HG03571 (cell line): Measurements from ENCODE around the gene PKHD1.
"Not testable (repeated sequence)": the region's sequence is repeated elsewhere in the genome, so short reads cannot be mapped to it uniquely, and the experiment has no call there.

Experiments
- ATAC-seq: cut with Tn5 transposase; IDR thresholded peaks from one replicate; pipeline ENCODE4 v1.9.1; 2021; ENCODE audit not compliant: unreplicated experiment

Gene PKHD1

DNA sequence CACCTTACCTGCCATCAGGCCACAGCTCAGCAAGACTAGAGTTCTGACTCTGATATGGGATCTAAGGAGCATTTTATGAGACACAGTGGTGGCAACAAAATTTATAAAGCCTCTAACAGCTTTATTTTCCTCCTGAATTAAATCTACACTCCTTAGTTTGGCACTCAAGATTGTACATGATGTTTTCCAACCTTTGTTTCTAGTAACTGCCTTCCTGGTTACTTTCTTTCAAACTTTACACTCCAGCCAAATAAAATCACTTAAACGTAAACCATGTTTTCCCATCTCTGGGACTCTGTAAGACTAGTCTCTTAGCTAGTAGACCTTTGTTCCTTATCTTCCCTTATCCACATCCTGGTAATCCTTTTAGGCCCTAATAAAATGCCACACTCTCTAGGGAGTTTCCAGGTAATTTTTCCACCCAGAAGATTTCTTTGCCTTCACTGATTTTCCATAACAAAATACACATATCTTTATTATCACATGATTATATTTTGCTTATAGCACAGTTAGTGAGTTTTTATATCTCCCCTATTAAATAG is 92.1 kb downstream of the PKHD1 start:
- no peak for ATAC-seq

DNA sequence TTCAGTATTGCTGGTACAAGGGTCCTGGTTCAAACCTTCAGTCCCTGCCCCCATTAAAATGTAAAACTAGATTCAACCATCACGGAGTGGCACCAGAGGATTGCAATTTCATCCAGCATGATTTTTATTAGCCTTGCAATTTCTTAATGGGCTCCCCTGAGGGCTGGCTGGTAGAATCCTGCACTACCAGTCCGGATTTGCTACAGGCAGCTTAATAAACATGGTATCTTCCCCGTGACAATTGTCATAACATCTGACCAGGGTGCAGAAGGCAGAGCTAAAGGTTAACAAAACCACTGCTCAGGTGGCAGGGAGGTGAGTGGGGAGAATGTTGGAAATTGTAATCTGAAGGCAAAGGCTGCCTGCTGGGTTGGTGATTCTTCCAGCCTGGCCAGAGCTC is 94.5 kb downstream of the PKHD1 start:
- no peak for ATAC-seq

DNA sequence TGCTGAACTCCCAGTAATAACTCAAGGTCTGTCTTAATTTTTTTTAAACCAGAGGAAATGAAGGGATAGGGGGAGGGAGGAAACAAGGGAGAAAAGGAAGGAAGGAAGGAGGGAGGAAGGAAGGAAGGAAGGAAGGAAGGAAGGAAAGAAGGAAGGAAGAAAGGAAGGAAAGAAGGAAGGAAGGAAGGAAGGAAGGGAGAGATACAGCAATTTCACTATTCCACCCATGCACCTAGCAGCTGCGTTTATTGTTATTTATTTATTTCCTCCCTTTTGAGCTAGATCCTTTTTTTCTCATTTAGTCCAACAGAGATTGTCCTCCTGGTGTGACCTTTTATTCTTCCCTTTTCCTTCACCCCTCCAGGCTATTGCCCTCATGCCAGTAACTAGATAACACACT is 97.6 kb downstream of the PKHD1 start:
- no peak for ATAC-seq

DNA sequence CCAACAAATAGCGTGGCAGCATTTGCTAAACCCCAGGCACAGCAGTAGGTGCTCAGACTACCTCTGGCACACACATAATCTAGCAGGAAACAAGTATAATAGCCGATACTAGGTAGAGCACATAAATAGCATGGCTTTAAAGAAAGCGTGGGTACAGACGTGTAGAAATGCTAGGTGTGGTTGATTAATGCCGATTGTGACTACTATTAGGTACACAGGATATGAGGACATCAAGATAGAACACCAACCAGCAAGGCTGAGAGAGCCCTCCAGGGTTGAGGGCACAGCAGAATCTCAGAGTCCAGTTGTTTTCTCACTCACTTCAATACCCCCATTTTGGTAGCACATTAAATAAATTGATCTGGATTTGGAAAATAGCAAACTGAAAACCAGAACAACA is 100.5 kb downstream of the PKHD1 start:
- no peak for ATAC-seq

DNA sequence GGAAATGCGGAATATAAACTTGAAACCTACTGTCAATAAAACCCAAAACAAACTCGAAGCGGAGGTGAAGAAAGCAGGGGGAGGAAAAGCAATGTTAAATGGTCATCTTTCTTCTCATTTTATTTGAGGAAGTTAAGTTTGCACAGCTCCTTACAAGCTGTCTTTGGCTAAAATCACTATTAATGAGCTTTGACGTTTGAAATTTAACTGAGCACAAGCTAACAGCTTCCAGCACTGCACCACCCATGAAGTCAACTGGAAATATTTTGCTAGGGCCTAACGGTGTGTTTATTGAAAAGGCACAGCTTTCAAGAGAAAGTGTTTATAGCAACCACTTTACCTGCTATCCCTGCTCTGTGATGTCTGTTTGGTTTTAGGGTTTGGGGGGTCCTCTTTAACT is 103.8 kb downstream of the PKHD1 start:
- no peak for ATAC-seq

DNA sequence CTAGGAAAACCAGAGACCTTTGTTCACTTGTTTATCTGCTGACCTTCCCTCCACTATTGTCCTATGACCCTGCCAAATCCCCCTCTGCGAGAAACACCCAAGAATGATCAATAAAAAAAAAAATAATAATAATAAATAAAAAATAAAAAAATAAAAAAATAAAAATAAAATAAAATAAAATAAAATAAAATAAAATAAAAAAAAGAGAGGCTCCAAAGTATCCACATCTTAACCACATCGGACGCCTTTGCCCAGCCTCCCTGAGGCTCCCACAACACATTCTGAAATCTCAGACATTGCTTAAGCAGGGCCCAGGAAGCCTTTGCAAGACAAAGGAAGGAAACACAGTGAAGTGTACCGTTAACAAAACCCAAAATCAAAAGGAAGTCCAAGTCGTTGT is 104.7 kb downstream of the PKHD1 start:
- ATAC-seq: not testable (repeated sequence)

DNA sequence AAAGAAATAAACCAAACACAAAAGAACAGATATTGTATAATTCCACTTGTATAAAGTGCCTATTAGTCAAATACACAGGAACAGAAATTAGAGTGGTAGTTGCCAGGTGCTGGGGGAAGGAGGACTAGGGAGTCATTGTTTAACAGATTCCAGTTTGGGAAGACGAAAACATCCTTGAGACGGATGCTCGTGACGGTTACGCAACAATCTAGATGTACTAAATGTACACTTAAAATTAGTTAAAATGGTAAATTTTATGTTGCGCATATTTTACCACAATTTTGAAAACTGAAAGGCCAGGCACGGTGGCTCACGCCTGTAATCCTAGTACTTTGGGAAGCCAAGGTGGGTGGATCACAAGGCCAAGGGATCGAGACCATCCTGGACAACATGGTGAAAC is 111.0 kb downstream of the PKHD1 start:
- ATAC-seq: no peak

DNA sequence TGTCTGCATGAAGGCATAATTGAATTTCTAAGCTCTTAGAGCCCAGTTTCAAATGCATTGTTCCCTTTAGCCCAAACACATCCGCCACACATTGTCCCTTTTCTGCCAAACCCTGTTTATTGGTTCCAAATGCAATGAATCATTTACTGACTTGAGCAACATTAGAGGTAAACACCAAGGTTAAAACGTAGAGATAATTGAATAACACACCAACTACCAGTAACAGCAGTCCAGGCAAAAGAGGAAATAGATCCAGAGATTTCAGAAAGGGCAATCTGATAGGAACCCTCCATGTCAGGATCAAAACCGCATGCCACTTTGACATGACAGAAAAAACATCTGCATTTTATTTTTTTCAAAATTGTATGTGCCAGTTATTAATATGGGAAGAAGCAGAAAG is 114.8 kb downstream of the PKHD1 start:
- no peak for ATAC-seq

DNA sequence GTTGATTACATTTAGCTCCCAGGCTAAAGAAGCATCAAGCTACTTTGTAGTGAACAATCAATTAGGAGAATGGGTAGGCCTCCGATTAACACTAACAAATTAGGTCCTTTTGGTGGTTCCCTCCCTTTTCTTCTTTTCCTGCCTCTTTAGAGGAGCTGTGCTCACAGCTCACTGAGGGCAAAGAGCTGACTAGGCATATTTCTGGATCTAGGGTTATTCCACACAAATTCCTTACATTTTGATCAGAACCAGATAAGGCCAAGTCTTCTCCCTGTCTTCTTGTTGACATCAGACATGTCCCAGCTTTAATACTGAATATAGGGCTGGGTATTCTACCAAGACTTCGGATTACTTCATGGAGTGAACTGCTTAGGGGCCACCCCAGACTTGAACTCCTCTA is 119.1 kb downstream of the PKHD1 start:
- no peak for ATAC-seq

DNA sequence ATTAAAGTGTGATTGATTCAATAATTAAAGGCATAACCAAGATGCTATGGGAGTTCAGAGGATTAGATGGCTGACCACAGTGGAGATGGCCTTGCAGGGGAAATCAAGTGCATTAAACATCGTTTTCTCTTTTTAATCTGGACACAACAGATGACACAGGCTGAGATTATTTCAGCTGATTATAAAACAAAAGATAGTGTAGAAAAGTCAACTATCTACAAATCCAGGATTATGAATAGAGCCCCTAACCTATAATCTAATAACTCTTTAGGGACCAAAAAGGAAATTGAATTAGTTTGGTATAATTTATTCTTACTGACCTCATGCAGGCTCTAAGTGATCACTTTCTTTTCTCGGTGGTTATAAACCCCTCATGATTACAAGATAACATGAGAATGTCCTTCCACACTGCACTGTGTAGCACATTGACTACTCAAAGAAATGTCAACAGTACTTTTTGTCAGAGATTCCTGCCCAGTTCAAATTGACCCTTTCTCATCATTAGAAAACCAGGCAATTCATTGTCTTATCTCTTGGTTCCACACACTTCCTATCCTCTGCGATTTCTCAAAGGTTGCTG is 122.1 kb downstream of the PKHD1 start:
- ATAC-seq: no peak

DNA sequence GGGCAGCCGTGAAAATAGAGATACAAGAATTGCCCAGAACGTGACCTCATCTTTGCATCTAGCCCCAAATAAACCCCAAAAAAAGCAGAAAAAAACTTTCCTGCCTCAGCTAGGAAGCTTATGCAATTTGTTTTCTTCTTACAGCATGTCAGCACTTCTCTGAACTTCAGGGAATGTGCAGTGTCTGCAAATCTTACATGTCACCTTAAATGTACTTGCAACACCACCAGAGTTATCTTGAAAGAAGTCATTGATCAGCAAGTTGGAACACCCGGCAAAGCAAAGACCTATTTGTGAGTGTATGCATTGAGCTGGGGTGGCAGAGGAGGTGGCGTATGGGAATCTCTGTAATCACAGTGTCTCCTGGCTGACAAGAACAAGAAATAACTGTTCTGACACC is 123.4 kb downstream of the PKHD1 start:
- ATAC-seq: no peak

DNA sequence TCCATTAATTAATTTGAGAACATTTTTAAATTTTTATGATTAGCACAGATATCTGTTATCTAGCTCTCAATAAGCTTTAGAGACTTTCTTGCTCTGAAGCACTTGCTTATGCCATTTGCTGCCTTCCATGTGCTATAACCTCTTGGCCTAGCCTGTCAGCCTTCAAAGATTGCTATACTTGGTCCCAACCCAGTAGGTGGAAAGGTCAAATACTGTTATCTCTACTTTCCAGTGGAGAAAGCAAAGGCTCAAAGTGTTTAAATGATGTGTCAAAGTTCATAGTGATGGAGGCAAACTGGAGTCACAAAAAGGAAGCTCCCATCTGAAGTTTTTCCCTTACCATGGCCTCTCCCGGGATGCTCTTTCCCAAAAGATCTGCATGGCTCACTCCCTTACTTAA is 125.1 kb downstream of the PKHD1 start:
- ATAC-seq: no peak

DNA sequence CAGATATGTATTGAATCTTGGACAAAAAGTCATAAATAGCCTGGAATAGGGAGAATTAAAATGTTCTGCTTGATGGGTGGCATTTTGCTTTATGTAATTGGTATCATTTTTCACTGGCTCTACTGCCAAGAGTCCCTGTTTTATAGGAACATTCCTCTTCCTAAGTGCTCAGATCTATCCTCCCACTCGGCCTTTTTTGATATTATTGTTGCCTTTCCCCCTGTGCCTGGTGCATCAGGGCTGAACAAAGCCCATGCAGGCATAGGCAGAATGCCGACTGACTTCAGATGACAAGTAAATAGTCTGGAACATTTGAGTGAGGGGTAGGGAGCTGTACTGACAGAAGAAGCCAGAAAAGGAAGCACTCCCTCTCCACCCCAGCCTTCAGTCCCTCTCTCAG is 127.0 kb downstream of the PKHD1 start:
- no peak for ATAC-seq

DNA sequence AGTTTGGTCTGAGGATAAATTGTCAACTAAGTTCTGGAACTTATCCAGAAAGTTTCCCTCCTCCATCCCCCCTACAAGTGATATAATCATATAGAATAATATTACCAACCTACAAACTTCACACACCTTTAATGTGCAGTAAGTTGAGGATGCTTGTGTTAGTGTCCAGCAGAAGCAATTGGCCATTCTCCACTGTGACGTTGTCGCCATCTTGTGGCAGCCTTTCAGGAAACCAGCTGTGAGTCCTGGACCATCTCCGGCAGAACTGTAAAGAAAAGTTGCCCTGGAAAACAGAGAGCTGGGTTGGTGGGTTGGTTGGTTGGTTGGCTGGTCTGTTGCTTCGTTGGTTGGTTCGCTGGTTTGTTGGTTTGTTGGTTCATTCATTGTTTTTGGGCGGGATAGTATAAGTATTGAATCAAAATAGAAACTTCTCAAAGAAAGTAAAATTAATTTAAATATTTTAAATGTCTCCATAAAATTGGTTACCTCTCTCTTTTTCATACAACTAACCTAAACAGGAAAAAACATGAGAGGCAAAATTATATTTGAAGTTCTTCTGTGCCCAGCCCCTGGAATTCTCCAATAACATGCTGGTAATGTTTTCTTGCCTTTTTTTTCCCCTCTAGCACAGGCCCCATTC is 127.5 kb downstream of the PKHD1 start:
- no peak for ATAC-seq

DNA sequence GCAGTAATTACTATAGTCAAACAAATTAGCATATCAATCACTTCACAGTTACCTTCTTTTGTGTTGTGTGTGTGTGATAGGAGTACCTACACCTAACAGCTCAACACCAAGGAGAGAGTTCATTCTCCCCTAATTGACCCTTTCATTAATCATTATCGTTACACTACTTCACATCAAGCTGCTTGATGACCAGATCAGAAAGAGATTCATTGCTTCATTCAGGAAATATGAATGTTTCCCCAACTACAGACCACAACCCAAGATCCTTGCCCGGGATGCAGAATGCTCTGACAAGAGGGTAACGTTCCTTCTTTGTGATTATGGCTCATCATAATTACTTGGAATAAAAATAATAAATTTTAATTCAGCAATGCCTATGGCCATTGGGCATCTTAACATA is 132.7 kb downstream of the PKHD1 start:
- ATAC-seq: no peak

DNA sequence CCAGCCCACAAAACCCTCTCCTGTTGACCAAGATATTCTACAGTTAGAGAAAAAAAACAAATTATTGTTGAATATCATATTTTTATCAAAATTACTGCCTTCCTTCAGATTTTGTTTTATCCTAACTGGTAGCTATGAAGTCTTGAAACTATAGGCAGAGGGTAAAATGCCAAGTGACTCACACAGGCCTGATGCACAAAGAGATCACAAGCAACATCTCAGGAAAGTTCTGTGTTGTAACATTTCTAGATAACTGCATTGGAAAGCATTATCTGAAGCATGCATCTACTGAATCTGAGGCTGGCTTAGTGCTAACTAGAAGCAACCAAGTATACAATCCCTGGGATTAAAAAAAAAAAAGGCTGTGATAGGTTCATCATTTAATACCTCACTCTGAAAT is 134.2 kb downstream of the PKHD1 start:
- ATAC-seq: no peak

DNA sequence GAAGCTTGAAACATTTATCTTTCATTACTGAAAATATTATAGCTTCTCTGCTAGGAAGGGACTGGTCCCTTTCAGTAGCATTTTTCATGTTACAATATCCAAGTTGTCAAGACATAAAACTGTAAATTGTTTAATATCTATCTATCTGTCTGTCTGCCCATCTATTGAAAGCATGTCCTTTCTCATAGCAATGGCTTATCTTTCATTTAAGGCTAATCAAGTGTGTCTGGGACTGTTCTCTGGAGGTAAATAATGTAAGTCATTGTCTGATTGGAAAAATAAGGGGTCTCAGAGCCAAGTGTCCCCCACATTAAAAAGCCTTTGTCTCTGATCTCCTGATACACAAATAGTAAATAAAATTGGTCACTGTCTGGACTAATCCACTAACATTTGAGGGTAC is 135.5 kb downstream of the PKHD1 start:
- ATAC-seq: no peak

DNA sequence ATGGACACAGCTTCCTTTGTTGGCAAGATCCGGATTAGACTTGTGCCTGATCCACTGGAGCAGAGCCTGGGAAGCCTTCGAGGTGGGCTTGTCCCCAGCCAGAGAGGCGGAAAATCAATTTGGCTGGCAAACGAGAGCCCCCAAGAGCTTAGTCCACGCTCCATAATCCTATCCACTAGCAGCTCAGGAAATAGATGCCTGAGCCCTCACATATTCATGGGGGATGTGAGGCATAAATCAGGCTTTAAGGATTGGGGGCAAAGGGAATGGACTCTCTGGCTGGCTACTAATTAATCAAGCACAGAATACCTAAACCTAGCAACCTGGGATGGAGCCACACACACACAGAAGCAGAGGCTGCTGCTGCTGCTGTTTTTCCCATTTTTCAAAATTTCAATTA is 137.9 kb downstream of the PKHD1 start:
- ATAC-seq: no peak

DNA sequence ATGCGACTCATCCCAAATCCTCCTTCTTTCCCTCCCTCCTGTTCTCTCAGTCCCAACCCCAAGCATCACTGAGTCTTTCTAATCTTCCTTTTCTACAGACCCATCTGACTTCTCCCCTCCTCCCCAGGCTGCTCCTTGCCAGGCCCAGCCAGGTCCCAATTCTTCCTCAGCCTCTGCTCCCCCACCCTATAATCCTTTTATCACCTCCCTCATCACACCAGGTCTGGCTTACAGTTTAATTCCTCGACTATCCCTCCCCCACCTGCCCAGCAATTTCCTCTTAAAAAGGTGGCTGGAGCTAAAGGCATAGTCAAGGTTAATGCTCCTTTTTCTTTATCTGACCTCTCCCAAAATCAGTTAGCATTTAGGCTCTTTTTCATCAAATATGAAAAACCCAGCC is 147.7 kb downstream of the PKHD1 start:
- not testable (repeated sequence) for ATAC-seq

DNA sequence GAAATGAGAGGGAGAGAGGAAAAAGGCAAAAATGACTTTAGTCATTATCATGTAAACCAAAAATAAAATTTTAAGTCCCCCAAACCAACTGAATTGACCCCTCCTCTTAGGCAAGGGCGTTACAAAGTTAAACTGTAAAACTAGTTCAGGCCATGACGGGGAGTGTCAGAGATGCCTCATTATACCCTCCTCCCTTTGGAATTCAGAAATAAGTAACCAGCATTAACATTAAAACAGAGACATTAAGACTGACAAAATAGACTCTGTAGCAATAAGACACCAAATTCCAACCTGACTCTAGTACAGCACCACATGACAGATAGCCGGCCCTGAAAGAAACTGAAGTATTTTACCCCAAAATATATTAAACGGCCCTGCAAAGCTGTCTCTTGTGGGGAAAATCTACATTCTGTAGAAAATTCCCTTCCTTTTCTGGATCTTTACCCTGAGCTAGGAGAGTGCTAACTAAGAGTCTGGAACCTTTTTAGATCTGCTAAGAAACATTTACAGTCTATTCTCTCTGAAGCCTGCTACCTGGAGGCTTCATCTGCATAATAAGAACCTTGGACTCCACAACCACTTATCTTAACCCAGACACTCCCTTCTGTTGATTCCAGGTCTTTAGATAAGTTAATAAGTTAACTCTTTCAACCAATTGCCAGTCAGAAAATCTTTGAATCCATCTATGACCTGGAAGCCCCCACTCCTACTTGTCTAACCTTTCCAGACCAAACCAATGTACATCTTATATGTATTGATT is 150.7 kb downstream of the PKHD1 start:
- ATAC-seq: no peak

DNA sequence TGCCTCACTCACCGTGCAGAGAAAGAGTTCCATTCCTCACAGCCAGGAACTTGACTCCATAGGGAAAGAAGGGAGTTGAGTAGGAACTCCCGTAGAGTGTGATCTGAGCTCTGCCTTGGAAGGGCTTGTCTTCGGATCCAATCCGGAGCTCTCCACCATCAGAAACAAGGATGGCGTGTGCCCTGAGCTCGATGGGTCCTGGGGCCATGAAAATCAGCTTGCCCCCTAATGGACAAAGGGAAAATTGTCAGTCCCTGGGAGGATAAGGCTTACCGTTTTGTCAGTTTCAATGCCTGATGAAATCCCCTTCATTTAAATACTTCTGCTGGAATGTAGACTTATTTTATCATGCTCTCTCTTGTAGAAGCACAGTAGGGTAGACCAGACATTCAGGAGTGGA is 153.3 kb downstream of the PKHD1 start:
- no peak for ATAC-seq

DNA sequence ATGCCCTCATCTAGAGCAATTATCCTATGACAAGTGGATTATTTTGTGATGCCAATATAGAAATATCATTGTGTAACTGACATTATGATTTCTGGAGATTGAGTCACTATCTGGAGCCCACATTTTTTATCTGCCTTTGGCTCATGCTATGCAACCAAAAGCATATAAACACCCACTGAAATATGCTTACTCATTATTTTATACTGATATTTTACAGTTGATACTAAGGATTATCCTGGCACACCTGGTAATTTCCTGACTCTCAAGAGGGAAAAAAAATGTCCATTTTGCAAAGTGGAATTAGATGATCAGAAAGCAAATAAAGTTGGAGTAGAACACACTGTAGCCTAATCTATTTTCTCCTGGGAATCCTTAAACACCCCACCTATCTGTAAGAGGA is 154.5 kb downstream of the PKHD1 start:
- no peak for ATAC-seq
